Measurements from ENCODE around the gene LRRC7.

GRCh38 chr1:69570356-69570755 lies 2.6 kb downstream of the LRRC7 start:
- no peak for TF ChIP-seq CTCF (conservative IDR thresholded peaks at IDR 0.05; ENCODE audit: low read depth, low read length)
- no peak for TF ChIP-seq EZH2 (IDR thresholded peaks at IDR 0.05; ENCODE audit: borderline replicate concordance, low read depth, low read length, poor library complexity, severe bottlenecking)
